Ureter (tissue), 1 donor: Measurements from ENCODE around the gene LINGO1. TPM values are rescaled to one million over a fixed set of nuclear protein-coding genes. Genes with fewer than 3 reads are reported as not detected.

ENCODE experiments used
- DNase-seq: peaks from one replicate; pipeline ENCODE4 v3.0.0-alpha.2; 2020; ENCODE audit warnings: low spot score
- total RNA-seq: library from RNA; stranded (reverse); gene quantifications from one replicate; pipeline ENCODE4 v1.2.4, GENCODE V29; 2023
- donor health status: DM: yes; HTN: yes; CAD: no.

The LINGO1 gene
- total RNA-seq, 1 donor from 2014 or later: 1.7 TPM

GRCh38 chr15:77573802-77574201 lies 58.9 kb downstream of the LINGO1 start:
- DNase-seq: no peak

DNA sequence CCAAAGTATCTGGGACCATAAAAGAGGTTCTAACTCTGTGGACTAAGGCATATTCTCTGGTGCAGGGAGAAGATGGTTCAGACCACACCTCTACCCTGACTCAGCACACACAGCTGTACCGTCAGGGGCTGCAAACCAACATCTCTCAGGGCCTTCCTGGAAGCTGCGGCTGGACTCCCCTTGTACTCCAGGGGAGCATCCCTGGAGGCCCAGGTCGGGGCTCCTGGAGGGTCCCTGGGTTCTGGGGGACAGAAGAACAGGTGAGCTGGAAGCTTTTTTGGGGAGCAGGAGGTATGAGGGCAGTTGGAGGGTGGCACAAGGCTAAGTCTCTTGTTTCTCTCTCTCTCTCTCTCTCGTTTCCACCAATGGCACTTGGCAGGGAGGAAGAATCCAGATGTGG lies 60.5 kb downstream of the LINGO1 start:
- no peak for DNase-seq

GRCh38 chr15:77571741-77572140 lies 61.0 kb downstream of the LINGO1 start:
- DNase-seq: no peak

DNA sequence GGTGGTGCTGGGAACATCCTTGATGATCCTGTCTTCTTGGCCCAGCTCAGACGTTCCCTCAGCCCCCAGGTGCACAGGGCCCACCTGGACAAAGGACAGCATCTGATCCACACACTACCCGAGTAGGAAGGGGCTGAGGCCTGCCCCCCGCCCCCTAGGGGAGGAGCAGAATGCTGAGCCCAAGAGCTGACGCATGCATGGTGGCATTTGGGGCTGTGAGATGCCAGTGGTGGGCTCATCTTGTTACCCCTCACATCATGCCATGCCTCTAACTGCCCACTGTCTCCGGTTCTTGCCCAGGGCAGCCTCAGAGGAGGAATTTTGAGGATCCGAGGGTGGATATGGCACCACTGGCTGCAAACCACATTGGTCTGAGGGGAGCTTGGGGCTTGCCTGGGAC lies 61.5 kb downstream of the LINGO1 start:
- DNase-seq: no peak

DNA sequence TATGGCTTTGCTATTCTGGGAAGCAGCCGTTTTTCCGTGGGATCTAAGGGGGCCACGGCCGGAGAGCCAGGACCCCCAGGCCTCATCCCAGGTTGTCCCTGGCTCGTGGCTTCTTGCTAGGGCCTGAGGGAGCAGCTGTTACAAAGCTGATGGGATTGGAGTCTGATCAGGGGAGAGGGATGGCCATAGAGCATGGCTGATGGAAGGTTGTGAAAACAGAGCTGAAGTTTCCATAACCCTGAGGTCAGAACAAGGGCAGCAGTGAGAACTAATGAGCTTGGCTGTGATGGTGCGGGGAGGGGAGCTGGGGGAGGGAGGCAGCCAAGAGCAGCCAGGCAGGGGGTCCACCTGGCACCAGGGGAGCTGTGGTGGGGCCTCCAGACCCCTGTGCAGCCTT lies 63.0 kb downstream of the LINGO1 start:
- no peak for DNase-seq

DNA sequence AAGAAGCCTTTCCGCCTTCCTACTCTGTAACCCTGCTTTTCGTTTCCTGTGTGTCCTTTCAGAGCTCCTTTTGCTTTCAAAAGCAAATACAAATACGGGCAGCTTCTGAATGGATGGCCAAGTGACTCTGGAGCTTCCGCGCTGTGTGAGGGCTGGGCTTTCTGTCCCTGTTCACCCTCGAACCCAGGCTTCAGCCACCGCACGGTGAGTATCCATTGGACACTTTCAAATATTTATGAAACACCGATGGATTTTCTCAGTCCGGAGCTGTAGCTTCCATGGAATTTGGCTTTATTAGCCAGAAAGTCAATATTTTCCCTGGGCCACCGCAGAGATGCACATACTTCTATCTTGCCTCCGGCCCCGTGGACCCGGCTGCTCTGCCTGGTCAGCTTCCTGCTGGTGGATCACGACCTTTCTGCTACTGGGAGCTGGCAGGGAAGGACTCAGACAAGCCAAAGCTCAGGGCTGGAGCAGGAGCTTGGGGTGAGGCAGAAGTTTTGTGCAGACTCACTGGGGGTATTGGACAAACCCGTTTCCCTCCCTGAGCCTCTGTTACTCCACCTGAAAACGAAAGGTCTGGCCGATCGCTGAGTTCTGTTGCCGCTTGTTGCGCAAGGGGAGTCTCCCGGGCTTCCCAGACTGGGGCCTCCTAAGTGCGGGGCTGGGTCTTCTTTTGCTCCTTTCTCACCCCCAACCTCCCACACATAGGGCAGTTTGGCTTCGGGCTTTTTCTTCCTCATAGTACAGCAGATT lies 63.6 kb downstream of the LINGO1 start:
- DNase-seq: peak; percentile 59

DNA sequence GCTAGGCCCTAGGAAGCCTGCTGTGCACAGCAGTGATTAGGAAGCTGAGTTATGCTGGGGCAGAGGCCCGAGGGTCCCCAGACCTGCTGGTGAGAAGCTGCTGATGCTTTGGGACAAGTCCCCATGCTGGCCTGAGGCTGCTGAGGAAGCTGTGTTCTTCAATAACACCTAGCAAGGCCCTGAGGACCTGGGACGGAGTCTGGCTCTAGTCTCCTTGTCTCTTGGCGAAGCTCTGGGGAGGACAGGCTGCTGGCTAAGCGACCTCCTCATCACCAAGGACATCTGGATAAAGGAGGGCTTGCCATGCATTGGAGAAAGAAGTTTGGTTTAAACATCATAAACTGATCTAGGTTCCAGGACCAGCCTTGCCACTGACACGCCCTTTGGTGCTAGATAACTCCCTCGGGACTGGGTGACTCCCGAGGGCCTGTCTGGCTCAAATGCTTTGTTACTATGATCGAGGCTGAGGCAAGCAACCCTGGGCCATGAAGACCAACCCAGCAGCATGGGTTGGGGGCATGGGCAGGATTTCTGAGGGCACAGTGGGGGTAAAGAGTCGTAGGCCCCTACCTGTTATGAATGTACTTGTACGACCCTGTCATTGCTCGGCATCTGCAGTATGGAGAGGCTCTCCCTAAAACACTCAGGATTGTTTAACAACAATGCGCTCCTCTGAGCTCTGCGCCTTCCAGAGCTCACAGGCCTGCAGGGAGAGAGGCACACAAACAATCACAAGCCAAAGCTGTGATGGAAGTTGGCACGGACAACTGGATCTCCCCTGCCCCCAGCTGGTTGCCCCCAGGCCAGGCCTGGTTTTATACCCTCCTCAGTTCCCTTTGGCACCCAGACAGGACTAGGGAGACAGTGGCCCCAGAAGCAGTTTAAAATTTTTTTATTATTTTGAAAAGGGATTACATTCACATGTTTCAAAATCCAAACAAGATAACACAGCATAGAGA lies 64.4 kb downstream of the LINGO1 start:
- no peak for DNase-seq

DNA sequence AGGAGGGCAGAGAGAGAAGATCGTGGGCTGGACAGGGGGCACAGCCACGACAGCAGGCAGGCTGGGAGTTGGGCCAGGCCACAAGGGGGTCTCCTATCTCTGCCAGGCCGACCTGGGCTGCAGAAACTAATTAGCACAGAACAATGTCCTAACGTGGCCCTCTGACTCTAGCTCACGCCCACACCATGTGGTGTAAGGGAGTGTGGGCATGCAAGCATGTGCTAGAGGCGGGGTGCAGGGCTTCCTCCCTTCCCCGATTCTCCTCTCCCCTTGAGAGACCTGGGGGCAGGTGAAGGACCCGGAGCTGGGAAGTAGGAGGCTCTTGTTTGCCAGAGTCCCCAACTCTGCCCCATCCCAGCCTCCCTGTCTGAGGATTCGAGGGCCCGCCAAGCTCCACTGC lies 65.5 kb downstream of the LINGO1 start:
- DNase-seq: no peak

DNA sequence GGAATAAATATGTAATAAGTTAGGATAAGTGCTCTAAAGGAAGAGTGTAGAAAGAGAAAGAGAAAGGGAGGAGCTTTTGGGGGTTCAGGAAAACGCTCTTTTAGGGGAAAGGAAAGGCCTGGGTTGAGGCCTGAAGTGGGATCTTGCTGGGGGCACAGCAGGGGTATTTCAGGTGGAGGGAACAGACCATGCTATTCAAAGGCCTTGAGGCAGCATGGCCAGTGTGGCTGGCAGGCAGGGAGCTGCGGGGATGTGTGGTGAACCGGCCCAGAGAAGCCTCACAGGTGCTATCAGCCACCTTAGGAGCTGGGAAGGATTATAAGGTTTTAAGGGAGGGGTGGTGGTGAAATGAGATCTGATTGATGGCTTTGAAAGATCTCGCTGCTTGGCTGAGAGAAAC lies 66.6 kb downstream of the LINGO1 start:
- DNase-seq: no peak

- DNase-seq: no peak
These were observed 67.3 kb downstream of the LINGO1 start for GRCh38 chr15:77565378-77565915.

DNA sequence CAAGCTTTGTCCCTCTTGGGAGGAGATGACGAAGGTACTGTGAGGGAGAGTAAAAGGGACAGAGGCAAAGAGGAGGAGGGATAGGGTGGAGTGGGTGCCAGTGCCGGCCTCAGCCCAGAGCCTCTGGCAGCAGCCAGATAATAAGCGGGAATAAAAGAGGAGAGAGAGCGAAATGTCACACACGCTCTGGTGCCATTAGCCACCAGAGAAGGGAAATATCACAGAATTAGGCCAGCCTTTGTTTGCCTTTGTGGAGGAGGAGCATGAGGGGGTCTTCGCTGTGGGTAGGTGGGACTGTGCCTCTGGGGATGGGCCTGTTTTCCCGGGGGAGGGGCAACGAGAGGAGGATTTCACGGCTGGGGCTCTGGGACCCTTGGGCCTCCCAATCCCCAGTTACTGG lies 67.8 kb downstream of the LINGO1 start:
- no peak for DNase-seq

- no peak for DNase-seq
These were observed 68.4 kb downstream of the LINGO1 start for GRCh38 chr15:77564341-77564740.

DNA sequence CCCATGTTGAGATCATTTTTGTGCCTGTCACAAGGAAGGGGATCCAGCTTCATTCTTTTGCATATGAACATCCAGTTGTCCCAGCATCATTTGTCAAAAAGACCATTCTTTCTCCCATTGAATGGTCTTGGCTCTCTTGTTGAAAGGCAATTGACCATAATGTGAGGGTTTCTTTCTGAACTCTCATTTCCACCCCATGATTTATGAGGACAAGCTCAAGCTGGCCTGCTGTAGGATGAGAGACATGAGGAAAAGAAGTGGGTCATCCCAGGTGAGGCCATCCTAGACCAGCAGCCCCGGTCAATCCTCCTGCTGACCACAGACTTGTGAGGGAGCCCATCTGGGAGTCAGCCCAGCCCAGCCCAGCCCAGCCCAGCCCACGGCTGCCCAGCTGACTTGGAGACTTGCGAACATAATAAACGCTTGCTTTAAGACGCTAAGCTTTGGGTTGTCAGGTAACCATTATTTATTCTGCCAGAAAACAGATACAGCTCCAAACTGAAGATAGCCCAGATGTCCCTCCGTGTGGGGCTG lies 69.0 kb downstream of the LINGO1 start:
- no peak for DNase-seq

Other genes starting within 250 kb of the LINGO1 start
- 53.7 TPM for gene PEAK1, start 212.8 kb downstream of the LINGO1 start, total RNA-seq
- 58.4 TPM for gene HMG20A, start 212.0 kb downstream of the LINGO1 start, total RNA-seq